ENCODE results near the gene PRR5L. TPM values are rescaled to one million over a fixed set of nuclear protein-coding genes. Genes with fewer than 3 reads are reported as not detected.

PRR5L gene
- total RNA-seq, 4 donors from 2014 or later: 4.7 to 11.5 (median 6.0) TPM

DNA sequence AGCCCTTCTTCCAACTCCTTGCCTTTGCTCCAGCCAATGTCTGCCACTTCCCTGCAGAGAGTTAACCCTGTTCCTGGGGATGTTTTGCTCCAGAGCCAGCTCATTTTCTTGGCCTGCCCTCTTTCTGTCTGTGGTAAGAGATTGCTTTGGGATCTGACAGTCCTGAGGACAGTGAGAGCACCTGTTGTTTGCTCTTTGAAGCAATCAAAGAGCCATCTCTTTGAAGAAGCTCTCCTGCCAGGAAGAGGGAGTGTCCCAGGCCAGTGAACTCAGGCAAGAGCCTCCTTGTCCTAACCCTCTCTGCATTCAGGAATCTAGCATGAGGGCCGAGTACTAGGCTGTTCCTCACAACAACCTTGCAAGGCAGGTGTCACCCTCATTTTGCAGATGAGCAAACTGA lies 171.8 kb downstream of the PRR5L start:
- intact Hi-C loops (cut with DNase I): no loop called here
- DNase-seq: no peak
- 73 to 83% methylated on average over 1 of the region's 1 CpG for WGBS, 2 donors
- no peak overlapping the region for H3K4me3 ChIP-seq (replicated peaks in 1 of 3)
- TF ChIP-seq, protein P1, sequence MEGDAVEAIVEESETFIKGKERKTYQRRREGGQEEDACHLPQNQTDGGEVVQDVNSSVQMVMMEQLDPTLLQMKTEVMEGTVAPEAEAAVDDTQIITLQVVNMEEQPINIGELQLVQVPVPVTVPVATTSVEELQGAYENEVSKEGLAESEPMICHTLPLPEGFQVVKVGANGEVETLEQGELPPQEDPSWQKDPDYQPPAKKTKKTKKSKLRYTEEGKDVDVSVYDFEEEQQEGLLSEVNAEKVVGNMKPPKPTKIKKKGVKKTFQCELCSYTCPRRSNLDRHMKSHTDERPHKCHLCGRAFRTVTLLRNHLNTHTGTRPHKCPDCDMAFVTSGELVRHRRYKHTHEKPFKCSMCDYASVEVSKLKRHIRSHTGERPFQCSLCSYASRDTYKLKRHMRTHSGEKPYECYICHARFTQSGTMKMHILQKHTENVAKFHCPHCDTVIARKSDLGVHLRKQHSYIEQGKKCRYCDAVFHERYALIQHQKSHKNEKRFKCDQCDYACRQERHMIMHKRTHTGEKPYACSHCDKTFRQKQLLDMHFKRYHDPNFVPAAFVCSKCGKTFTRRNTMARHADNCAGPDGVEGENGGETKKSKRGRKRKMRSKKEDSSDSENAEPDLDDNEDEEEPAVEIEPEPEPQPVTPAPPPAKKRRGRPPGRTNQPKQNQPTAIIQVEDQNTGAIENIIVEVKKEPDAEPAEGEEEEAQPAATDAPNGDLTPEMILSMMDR (IDR thresholded peaks at IDR 0.05): no peak
- TF ChIP-seq POLR2A (IDR thresholded peaks at IDR 0.05): no peak
- no peaks in the 10 kb centered on the region for H3K9me3 ChIP-seq
- no peak overlapping the region for H3K27ac ChIP-seq
- no peaks in the 10 kb centered on the region for H3K27me3 ChIP-seq
- H3K36me3 ChIP-seq: no peaks in the 10 kb centered on the region
- H3K4me1 ChIP-seq: peaks cover 0 to 5% of the 10 kb centered on the region in 2 donors

DNA sequence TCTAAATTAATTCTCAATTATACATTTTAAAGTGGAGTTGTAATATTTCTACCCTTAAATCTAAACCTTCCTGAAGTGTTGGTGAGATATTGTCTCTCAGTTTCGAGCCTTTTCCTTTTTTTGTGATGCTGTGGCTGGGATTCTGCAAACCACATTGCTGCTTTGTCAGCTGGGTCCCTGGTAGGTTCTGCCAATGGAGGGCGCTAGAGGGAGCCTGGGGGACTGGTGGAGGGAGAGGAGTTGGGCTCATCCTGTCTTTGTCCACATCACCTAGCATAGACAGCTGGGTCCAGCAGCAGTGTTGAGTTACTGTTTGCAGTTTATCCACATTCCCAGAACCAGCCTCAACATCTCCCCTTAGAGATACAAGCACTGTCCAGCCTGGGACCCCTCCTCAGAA lies 173.0 kb downstream of the PRR5L start:
- H3K36me3 ChIP-seq: no peaks in the 10 kb centered on the region
- no peak for DNase-seq

DNA sequence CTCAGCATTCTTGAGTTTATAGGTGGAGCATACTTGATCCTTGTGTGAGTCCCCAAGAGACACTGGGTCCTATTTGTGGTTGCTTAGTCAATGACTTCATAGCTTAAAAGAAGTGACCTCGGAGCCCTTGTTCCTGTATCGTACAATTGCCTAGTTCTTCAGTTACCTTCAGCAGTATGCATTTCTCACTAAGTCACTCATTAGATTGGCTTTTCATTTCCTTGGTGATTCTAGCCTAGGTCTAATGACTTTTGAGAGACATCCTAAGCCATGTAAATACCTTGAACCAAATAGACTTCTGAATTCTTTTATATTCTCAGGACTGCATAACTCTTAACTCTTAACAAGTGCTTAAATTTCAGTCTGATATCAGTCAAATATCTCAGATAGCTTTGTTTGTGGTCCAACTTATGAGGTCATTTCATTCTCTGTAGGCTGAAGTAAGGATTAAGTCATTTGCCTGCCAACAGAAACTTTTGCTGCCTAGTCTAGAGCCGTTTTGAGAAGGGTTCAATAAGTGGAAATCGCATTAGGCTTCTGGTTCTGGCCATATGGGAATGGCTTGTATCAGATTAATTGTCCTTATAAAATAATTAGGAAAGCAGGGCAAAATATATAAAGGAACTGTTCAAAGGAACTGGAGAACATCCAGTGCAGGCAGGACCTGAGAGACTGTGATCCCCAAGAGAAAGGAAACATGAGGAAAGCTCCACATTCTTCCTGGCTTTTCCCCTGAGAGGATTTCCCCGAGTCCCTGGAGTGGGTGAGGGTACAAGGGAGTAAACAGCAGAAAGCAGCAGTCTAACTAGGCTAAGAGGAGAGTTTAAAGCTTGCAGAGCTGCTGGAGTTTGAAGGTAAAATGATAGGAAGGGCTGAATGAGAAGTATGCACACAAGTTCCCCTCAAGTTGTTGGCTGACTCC lies 174.1 kb downstream of the PRR5L start:
- no peaks in the 10 kb centered on the region for H3K36me3 ChIP-seq
- intact Hi-C loops (cut with DNase I): loop anchor here (10.0 kb wide), 1 partner anchor 165 kb away; no protein-coding TSS in a partner anchor
- H3K4me1 ChIP-seq: peaks cover 0 to 5% of the 10 kb centered on the region in 2 donors
- H3K27me3 ChIP-seq: no peaks in the 10 kb centered on the region
- no peaks in the 10 kb centered on the region for H3K9me3 ChIP-seq
- no peak for TF ChIP-seq POLR2A (IDR thresholded peaks at IDR 0.05)
- TF ChIP-seq, protein P1 (IDR thresholded peaks at IDR 0.05): no peak
- no peak for DNase-seq
- H3K4me3 ChIP-seq (replicated peaks in 1 of 3): no peak overlapping the region
- no peak overlapping the region for H3K27ac ChIP-seq
- 52 to 54% methylated on average over 5 of the region's 5 CpGs for WGBS, 2 donors

More for the DNA sequence above, 173.0 kb downstream of the PRR5L start:
- intact Hi-C loops (cut with DNase I): no loop called here
- Histone ChIP-seq H3K9me3 (no peaks in the 10 kb centered on the region), H3K27ac (no peak overlapping the region), H3K4me1 (peaks cover 0 to 5% of the 10 kb centered on the region in 2 donors), H3K27me3 (no peaks in the 10 kb centered on the region), H3K4me3 (replicated peaks in 1 of 3) (no peak overlapping the region)
- TF ChIP-seq, protein P1 (IDR thresholded peaks at IDR 0.05): no peak
- no peak for TF ChIP-seq POLR2A (IDR thresholded peaks at IDR 0.05)
- 51 to 64% methylated on average over 2 of the region's 2 CpGs for WGBS, 2 donors

DNA sequence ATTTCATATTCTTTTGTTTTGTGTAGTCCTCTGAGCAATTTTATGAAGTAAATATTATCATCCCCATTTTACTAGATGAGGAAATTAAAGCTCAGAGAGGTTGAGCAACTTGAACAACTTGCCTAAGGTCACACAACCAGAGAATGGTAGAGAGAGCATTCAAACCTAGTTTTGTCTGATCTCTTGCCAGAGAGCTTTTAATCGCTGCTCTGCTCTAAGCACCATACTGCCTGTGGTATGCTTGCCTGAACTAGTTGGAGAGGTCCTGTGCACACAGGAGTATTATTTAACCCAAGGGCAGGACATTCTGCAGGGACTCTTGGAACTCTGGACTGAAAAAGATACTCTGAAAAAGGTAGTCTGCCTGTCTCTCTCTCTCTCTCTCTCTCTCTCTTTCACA lies 175.5 kb downstream of the PRR5L start:
- H3K27me3 ChIP-seq: no peaks in the 10 kb centered on the region
- no peaks in the 10 kb centered on the region for H3K9me3 ChIP-seq
- H3K27ac ChIP-seq: no peak overlapping the region
- DNase-seq: no peak
- WGBS, 2 donors: 39 to 45% methylated on average over 1 of the region's 1 CpG
- H3K4me3 ChIP-seq (replicated peaks in 1 of 3): no peak overlapping the region
- intact Hi-C loops (cut with DNase I): loop anchor here (10.0 kb wide), 1 partner anchor 167 kb away; no protein-coding TSS in a partner anchor
- peaks cover 0 to 5% of the 10 kb centered on the region in 2 donors for H3K4me1 ChIP-seq
- H3K36me3 ChIP-seq: no peaks in the 10 kb centered on the region
- TF ChIP-seq, protein P1 (IDR thresholded peaks at IDR 0.05): no peak
- no peak for TF ChIP-seq POLR2A (IDR thresholded peaks at IDR 0.05)

DNA sequence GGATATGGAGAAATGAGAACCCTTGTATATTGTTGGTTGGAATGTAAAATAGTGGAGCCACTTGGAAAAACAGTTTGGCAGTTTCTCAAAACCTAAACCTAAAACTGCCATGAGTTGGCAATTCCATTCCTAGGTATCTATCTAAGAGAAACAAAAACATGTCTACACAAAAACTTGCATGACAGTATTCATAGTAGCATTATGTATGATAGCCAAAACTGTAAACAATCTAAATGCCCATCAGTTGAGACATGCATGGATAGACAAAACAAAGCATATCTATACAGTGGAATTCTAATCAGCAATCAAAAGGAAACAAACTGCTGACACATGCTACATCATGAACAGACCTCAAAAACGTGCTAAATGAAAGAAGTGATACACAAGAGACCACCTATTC lies 179.1 kb downstream of the PRR5L start:
- Histone ChIP-seq H3K27ac (no peak overlapping the region), H3K4me1 (peaks cover 0 to 2% of the 10 kb centered on the region in 2 donors), H3K4me3 (replicated peaks in 1 of 3) (no peak overlapping the region), H3K9me3 (no peaks in the 10 kb centered on the region), H3K36me3 (no peaks in the 10 kb centered on the region), H3K27me3 (no peaks in the 10 kb centered on the region)
- intact Hi-C loops (cut with DNase I): loop anchor here (10.0 kb wide), 1 partner anchor 170 kb away; no protein-coding TSS in a partner anchor
- no peak for DNase-seq
- TF ChIP-seq, protein P1 (IDR thresholded peaks at IDR 0.05): no peak
- TF ChIP-seq POLR2A (IDR thresholded peaks at IDR 0.05): no peak
- WGBS, 2 donors: 53 to 63% methylated on average over 1 of the region's 1 CpG

All from thyroid gland (tissue), 4 donors.